ENCODE data around the gene THADA.

Gene THADA

DNA sequence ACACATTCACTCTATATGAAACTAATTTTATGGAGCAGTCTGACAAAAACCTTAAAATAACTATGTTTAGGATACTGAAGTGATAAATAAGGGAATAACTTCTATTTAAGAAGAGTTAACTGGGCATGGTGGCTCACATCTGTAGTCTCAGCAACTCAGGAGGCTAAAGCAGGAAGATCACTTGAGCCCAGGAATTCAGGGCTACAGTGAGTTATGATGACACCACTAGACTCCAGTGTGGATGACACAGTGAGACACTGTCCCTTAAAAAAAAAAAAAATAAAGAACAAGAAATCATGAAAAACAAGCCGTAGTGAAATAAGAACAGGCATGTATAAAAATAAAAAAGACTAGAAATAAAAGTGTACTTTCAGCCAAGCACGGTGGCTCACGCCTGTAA, 82.0 kb downstream of the THADA start:
- no peak overlapping the region for H3K27ac ChIP-seq
- H3K9me3 ChIP-seq, result no peaks in the 10 kb centered on the region
- H4K20me1 ChIP-seq, result no peaks in the 10 kb centered on the region; the same call in 1 of the 2 replicates
- peaks cover 34% of the 10 kb centered on the region for H3K36me3 ChIP-seq
- TF ChIP-seq Cebpa-rat (IDR thresholded peaks at IDR 0.05), result no peak
- H3K27me3 ChIP-seq, result no peaks in the 10 kb centered on the region
- no peak overlapping the region for H3K9ac ChIP-seq
- no peaks in the 10 kb centered on the region for H3K4me1 ChIP-seq
- H3K4me3 ChIP-seq, result no peak overlapping the region
- no peak overlapping the region for H3K4me2 ChIP-seq

DNA sequence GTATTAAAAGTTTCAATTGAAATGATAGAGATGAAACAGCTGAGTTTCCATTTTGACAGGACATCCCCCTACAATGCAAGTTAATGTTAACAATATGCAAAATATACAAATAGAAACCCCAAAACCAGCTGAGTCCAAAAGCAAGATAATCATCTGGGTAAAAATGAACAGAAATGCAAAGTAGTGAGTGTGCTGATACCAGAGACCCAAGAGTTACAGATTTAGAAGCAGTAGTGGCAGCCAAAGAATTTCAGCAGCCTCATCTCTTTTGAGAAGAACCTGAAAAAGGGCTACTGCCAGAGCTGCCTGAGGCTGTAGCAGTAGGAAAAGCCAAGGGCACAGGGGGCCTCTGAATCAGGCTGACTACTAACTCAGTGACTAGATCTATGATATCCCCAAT, 82.6 kb downstream of the THADA start:
- Histone ChIP-seq H3K4me1 (no peaks in the 10 kb centered on the region), H3K9ac (no peak overlapping the region), H3K27ac (no peak overlapping the region), H3K9me3 (no peaks in the 10 kb centered on the region), H3K36me3 (peaks cover 39% of the 10 kb centered on the region), H3K27me3 (no peaks in the 10 kb centered on the region), H3K4me3 (no peak overlapping the region), H4K20me1 (no peaks in the 10 kb centered on the region; the same call in 1 of the 2 replicates), H3K4me2 (no peak overlapping the region)
- no peak for TF ChIP-seq Cebpa-rat (IDR thresholded peaks at IDR 0.05)

DNA sequence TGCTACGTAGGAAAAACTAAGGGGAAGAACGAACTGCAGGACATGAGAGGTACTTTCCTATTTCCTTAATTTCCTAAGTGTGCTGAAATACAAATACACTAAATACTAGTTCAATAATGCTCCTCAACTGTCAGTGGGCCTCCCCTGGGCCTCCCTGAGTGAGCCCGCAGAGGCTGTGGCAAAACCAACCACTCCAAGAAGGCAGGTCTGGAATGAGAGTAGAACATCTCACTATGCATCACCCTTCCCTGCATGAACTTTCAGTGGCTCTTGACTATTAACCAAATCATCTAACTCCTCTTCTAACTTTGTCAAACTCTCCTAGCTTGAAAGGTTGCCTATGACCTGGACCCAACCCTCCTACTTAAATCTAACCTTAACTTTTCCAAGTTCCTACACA, 84.6 kb downstream of the THADA start:
- Histone ChIP-seq H3K27me3 (no peaks in the 10 kb centered on the region), H3K9ac (no peak overlapping the region), H3K4me1 (no peaks in the 10 kb centered on the region), H3K36me3 (peaks cover 50% of the 10 kb centered on the region), H3K27ac (no peak overlapping the region), H3K4me3 (no peak overlapping the region), H3K9me3 (no peaks in the 10 kb centered on the region), H3K4me2 (no peak overlapping the region), H4K20me1 (no peaks in the 10 kb centered on the region; the same call in 1 of the 2 replicates)
- no peak for TF ChIP-seq Cebpa-rat (IDR thresholded peaks at IDR 0.05)

DNA sequence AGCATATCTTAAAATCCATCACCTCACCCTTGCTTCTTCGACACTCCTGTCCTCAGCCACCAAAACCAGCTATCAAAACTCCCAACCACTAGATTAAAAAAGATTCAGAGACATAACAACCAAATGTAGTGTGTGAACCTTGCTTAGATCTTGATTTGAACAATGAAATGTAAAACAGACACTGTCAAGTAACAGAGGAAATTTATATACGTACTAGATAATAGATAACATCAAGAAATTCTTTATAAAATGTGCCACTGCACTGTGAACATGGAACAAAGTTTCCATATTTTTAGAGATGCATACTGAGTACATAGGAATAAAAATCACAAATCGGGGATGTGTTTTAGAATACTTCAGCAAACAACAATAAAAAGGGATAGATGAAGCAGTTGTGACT, 86.0 kb downstream of the THADA start:
- no peak overlapping the region for H3K4me3 ChIP-seq
- H3K9me3 ChIP-seq, result no peaks in the 10 kb centered on the region
- no peak overlapping the region for H3K9ac ChIP-seq
- H4K20me1 ChIP-seq, result no peaks in the 10 kb centered on the region
- no peak overlapping the region for H3K4me2 ChIP-seq
- peaks cover 57% of the 10 kb centered on the region for H3K36me3 ChIP-seq
- no peaks in the 10 kb centered on the region for H3K4me1 ChIP-seq
- no peak for TF ChIP-seq Cebpa-rat (IDR thresholded peaks at IDR 0.05)
- H3K27ac ChIP-seq, result no peak overlapping the region
- H3K27me3 ChIP-seq, result no peaks in the 10 kb centered on the region

DNA sequence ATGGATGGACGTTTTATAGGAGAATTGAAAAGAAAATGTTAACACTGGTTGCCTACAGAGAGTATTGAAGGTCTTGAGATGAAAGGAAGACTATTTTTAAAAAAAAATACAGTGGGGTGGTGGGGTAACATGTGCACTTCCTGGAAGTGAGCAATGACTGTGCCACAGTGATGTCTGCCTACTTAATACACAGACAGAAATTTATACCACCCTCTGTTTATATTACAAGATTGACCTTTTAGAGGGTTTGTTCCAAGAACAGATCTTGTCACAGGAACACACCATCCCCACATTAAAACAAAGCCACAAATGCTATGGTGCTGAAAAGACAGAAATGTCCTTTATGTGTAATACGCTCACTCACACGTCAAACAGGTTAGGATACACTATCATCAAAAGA, 87.6 kb downstream of the THADA start:
- Histone ChIP-seq H3K27me3 (no peaks in the 10 kb centered on the region), H3K9me3 (no peaks in the 10 kb centered on the region), H4K20me1 (no peaks in the 10 kb centered on the region), H3K4me3 (no peak overlapping the region), H3K4me2 (no peak overlapping the region), H3K9ac (no peak overlapping the region), H3K27ac (no peak overlapping the region), H3K4me1 (no peaks in the 10 kb centered on the region), H3K36me3 (peaks cover 56% of the 10 kb centered on the region)
- no peak for TF ChIP-seq Cebpa-rat (IDR thresholded peaks at IDR 0.05)

DNA sequence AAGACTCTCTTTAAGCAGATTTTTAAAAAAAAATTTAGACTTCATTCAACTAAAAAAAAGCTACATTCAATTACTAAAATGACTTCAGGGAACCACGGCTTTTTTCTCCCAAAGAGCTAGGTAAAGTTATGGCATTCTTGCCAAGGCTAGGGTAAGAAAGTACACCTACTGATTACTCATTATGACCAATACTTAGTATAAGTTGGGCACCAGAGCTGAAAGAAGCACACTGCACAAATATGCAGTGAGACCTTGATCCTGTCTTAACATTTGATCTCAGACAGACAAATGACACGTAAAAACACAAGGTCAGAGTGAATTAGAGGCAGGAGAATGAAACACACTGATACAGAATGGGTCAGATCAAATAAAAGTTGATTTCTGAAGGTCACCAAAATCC, 88.7 kb downstream of the THADA start:
- no peak overlapping the region for H3K9ac ChIP-seq
- no peaks in the 10 kb centered on the region for H3K4me1 ChIP-seq
- H3K27me3 ChIP-seq, result no peaks in the 10 kb centered on the region
- no peak for TF ChIP-seq Cebpa-rat (IDR thresholded peaks at IDR 0.05)
- H3K4me3 ChIP-seq, result no peak overlapping the region
- H3K36me3 ChIP-seq, result peaks cover 46% of the 10 kb centered on the region
- no peaks in the 10 kb centered on the region for H3K9me3 ChIP-seq
- H4K20me1 ChIP-seq, result no peaks in the 10 kb centered on the region
- H3K4me2 ChIP-seq, result no peak overlapping the region
- no peak overlapping the region for H3K27ac ChIP-seq

DNA sequence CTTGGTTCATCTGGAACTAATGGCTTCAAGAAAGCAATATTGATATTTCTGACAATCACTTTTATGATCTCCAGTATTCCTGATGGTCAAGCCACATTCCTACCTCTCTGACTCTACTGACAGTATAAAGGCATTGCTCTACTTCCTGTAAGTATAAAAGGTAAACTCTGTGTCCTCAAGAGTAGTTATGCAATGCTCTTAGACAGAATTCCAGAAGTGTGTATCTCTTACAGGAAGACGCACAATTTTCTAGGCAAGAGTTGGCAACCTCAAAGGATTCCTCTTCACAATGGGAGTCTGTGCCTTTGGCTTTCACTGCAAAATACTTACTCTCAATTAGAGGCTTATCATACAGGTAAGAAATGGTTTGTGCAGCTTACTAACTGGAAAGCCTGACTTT, 100.1 kb downstream of the THADA start:
- Histone ChIP-seq H3K9me3 (no peaks in the 10 kb centered on the region), H3K4me3 (no peak overlapping the region), H3K27ac (no peak overlapping the region), H3K9ac (no peak overlapping the region), H3K4me1 (no peaks in the 10 kb centered on the region), H3K27me3 (no peaks in the 10 kb centered on the region), H4K20me1 (no peaks in the 10 kb centered on the region), H3K4me2 (no peak overlapping the region), H3K36me3 (peaks cover 39% of the 10 kb centered on the region)
- TF ChIP-seq Cebpa-rat (IDR thresholded peaks at IDR 0.05), result no peak

DNA sequence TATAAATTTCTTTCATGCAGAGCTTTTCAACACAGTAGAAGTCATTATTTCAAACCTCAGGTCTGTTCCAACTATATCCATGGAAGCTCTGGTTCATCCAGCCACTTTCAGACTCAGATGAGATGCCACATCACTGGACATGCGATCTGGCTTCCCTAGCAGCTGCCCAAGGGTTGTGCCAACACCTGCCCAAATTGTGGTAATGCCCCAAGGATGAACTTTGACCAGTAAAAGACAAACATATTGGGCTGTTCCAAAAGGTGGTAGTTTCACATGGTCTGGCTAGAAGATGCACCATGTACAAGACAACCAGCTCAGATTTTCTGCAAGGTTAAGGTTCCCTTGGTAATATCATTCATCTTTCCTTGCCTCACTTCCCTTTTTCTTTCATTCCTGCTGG, 101.9 kb downstream of the THADA start:
- H3K9me3 ChIP-seq, result no peaks in the 10 kb centered on the region
- H3K36me3 ChIP-seq, result peaks cover 31% of the 10 kb centered on the region
- no peak overlapping the region for H3K4me3 ChIP-seq
- H3K4me2 ChIP-seq, result no peak overlapping the region
- H3K27me3 ChIP-seq, result no peaks in the 10 kb centered on the region
- H3K9ac ChIP-seq, result no peak overlapping the region
- TF ChIP-seq Cebpa-rat (IDR thresholded peaks at IDR 0.05), result no peak
- no peak overlapping the region for H3K27ac ChIP-seq
- no peaks in the 10 kb centered on the region for H4K20me1 ChIP-seq
- H3K4me1 ChIP-seq, result no peaks in the 10 kb centered on the region

DNA sequence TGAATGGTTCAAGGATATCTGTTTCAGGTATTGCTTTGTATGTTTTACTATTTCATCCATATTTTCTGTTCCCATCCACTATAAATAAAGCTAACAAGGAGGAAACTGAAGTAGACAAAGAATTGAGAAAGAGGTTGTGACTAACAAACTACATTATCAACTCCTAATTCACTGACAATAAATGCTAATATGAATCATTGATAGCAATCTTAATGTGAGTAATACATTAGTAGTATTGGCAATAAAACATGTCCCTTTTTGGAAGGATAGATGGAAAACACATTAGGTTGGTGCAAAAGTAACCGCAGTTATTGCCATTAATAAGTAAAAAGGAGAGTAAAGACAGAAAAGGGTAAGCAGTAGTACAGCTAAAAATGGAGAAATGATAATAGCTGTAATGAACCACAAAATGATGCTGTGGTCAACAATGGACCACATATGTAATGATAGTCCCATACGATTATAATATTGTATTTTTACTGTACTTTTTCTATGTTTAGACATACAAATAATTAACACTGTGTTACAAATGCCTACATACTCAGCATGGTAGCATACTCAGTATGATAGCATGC, 104.7 kb downstream of the THADA start:
- no peak for TF ChIP-seq Cebpa-rat (IDR thresholded peaks at IDR 0.05)
- Histone ChIP-seq H3K4me1 (no peaks in the 10 kb centered on the region), H4K20me1 (no peaks in the 10 kb centered on the region), H3K9me3 (no peaks in the 10 kb centered on the region), H3K36me3 (peaks cover 13% of the 10 kb centered on the region; the same call in 1 of the 2 replicates), H3K27me3 (no peaks in the 10 kb centered on the region), H3K4me2 (no peak overlapping the region), H3K4me3 (no peak overlapping the region), H3K27ac (no peak overlapping the region), H3K9ac (no peak overlapping the region)

DNA sequence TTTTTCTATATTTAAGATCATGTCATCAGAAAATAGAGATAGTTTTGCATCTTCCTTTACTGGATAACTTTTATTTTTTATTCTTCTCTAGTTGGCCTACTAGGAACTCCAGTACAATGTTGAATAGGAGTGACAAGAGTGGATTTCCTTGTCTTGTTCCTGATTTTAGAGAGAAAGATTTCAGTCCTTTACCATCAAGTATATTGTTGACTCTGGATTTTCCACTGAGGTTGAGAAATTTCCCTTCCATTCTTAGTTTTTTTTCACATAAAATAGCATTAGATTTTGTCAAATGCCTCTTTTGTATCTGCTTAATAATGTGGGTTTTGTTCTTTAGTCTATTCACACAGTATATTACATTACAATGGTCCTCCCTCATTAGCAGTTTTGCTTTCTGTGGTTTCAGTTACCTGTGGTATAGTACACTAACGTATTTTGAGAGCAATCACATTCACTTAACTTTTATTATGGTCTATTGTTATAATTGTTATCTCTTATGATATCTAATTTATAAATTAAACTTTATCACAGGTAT, 105.5 kb downstream of the THADA start:
- Histone ChIP-seq H3K27me3 (no peaks in the 10 kb centered on the region), H3K27ac (no peak overlapping the region), H3K9ac (no peak overlapping the region), H3K9me3 (no peaks in the 10 kb centered on the region), H3K36me3 (peaks cover 8% of the 10 kb centered on the region; the same call in 1 of the 2 replicates), H3K4me3 (no peak overlapping the region), H3K4me1 (no peaks in the 10 kb centered on the region), H3K4me2 (no peak overlapping the region), H4K20me1 (no peaks in the 10 kb centered on the region)
- TF ChIP-seq Cebpa-rat (IDR thresholded peaks at IDR 0.05), result no peak

DNA sequence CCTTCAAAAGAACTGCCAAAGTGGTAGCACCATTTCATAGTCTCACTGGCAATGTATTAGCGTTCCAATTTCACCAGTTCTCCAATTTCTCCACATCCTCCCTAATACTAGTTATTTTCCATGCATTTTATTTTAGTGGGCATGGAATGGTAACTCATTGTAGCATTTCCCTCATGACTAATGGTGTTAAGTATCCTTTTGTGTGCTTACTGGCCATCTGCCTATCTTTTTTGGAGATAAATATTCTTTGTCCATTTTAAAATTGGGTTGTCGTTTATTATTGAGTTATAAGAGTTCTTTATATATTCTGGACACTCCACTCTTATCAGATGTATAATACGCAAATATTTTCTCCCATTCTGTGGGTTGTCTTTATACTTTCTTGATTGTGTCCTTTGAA, 107.1 kb downstream of the THADA start:
- Histone ChIP-seq H3K27ac (no peak overlapping the region), H4K20me1 (no peaks in the 10 kb centered on the region), H3K9me3 (no peaks in the 10 kb centered on the region), H3K36me3 (0 out of 2 replicates have a peak, but pooled peaks cover 2% of the 10 kb centered on the region), H3K4me1 (no peaks in the 10 kb centered on the region), H3K4me2 (no peak overlapping the region), H3K4me3 (no peak overlapping the region), H3K27me3 (no peaks in the 10 kb centered on the region), H3K9ac (no peak overlapping the region)
- no peak for TF ChIP-seq Cebpa-rat (IDR thresholded peaks at IDR 0.05)

Data from BLaER1 (cell line).